C4-2B (cell line): ENCODE results near the gene GCNT2.

Source experiments
- ZFX ChIP-seq: fragments of 450-650 bp; IDR thresholded peaks from 2 replicates; pipeline ENCODE4 v1.6.1; 2017
- TF ChIP-seq, protein P1 (sequence below): fragments of 450-650 bp; conservative IDR thresholded peaks from 2 replicates; pipeline ENCODE4 v1.5.1; 2017; ENCODE audit warnings: mild to moderate bottlenecking

- TF ChIP-seq, protein P1, sequence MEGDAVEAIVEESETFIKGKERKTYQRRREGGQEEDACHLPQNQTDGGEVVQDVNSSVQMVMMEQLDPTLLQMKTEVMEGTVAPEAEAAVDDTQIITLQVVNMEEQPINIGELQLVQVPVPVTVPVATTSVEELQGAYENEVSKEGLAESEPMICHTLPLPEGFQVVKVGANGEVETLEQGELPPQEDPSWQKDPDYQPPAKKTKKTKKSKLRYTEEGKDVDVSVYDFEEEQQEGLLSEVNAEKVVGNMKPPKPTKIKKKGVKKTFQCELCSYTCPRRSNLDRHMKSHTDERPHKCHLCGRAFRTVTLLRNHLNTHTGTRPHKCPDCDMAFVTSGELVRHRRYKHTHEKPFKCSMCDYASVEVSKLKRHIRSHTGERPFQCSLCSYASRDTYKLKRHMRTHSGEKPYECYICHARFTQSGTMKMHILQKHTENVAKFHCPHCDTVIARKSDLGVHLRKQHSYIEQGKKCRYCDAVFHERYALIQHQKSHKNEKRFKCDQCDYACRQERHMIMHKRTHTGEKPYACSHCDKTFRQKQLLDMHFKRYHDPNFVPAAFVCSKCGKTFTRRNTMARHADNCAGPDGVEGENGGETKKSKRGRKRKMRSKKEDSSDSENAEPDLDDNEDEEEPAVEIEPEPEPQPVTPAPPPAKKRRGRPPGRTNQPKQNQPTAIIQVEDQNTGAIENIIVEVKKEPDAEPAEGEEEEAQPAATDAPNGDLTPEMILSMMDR = no peak
- no peak for TF ChIP-seq ZFX
Measured at GRCh38 chr6:10609038-10609437, 87.9 kb downstream of the GCNT2 start.
